Measurements from ENCODE around the gene INHBB. TPM values are rescaled to one million over a fixed set of nuclear protein-coding genes. Genes with fewer than 3 reads are reported as not detected.
"Not testable (repeated sequence)": the region's sequence is repeated elsewhere in the genome, so short reads cannot be mapped to it uniquely, and the experiment has no call there.

The INHBB gene
- polyA plus RNA-seq, 2 donors = 0.51 to 1.6 TPM

DNA sequence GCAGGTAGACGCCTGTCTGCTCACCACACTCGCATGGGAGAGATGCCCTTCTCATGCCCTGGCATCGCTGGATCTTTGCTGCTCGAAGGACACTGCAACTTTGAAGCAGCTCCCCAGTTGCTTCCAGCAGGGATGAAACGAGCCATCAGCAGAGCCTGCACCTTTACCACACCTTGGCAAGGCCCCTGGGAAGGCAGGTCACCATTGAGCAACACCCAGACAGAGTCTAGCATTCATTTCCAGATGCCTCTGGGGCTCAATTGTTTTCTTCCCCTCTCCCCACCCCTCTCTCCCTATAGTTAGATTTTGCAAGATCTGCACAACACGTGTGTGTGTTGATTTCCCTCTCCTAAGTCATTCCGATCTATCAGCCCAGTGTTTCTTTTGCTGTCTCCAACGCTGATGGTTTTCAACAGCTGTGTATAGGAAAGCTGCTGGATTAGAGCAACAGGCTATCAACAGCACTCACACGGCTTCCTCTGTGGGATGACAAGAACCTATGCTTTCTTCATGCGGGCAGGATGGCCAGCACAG is 25.6 kb upstream of the INHBB start:
- Histone ChIP-seq H3K27me3 (ENCODE audit: control insufficient read depth in 1 of 2, insufficient read depth in 2 of 2, low read length in 2 of 2) (no peaks in the 10 kb centered on the region), H3K27ac (ENCODE audit: low read depth in 2 of 2, low read length in 1 of 2) (no peak overlapping the region), H3K36me3 (ENCODE audit: control insufficient read depth in 2 of 2, insufficient read depth in 2 of 2, low read length in 1 of 2) (no peaks in the 10 kb centered on the region), H3K9me3 (ENCODE audit: control insufficient read depth in 2 of 2, insufficient read depth in 1 of 2, low read depth in 1 of 2, low read length in 1 of 2) (no peaks in the 10 kb centered on the region), H3K4me1 (ENCODE audit: control insufficient read depth in 2 of 2, insufficient read depth in 2 of 2, low read length in 1 of 2) (peaks cover 0 to 4% of the 10 kb centered on the region in 2 donors), H3K4me3 (ENCODE audit: low read depth in 1 of 2, low read length in 2 of 2) (no peak overlapping the region)
- WGBS, 2 donors = 64 to 77% methylated on average over 10 of the region's 10 CpGs

DNA sequence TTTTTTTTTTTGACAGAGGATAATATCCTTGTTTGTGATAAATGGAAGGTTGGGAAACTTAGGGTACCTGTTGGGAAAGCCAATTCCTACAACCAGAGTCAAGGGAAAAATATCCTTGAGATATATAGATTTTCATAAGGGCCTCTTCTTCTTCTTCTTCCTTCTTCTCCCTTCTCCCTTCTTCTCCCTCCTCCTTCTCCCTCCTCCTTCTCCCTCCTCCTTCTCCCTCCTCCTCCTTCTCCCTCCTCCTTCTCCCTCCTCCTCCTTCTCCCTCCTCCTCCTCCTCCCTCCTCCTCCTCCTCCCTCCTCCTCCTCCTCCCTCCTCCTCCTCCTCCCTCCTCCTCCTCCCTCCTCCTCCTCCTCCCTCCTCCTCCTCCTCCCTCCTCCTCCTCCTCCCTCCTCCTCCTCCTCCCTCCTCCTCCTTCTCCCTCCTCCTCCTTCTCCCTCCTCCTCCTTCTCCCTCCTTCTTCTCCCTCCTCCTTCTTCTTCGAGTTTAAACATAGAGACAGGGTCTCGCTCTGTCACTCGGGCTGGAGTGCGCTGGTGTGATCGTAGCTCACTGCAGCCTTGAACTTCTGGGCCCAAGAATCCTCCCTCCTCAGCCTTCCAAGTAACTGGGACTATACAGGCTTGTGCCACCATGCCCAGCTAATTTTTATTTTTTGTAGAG is 24.9 kb upstream of the INHBB start:
- not testable (repeated sequence) for H3K4me3 ChIP-seq (ENCODE audit: low read depth in 1 of 2, low read length in 2 of 2); H3K4me1 ChIP-seq (ENCODE audit: control insufficient read depth in 2 of 2, insufficient read depth in 2 of 2, low read length in 1 of 2); H3K9me3 ChIP-seq (ENCODE audit: control insufficient read depth in 2 of 2, insufficient read depth in 1 of 2, low read depth in 1 of 2, low read length in 1 of 2); H3K36me3 ChIP-seq (ENCODE audit: control insufficient read depth in 2 of 2, insufficient read depth in 2 of 2, low read length in 1 of 2); H3K27me3 ChIP-seq (ENCODE audit: control insufficient read depth in 1 of 2, insufficient read depth in 2 of 2, low read length in 2 of 2); H3K27ac ChIP-seq (ENCODE audit: low read depth in 2 of 2, low read length in 1 of 2)
- 86 to 88% methylated on average over 5 of the region's 5 CpGs for WGBS, 2 donors

DNA sequence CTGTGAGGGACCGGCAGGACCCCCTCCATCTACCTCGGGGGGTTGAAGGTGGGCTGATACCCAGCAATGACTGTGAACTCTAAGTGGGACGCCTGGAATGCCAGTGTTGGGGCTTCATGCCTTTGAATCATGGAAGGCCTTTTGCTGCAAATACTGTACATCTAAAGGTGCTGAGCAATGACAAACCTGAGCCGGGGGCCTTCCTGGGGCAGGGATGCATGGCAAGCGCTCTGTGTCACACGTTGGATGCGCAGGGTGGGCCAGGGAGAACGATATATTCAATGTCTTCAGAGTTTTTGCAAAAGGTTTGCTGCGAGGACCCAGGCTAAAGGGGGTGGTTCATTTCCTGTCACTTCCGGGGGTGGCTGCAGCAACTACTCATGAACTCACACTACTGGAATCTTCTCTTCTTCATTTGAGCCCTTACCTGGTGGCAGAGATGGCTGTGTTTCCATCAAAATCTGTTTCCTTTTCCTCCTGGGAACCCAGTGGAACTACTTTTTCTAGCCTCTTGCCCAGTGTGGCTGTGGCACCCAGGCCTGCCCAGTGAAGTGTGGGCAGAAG is 24.1 kb upstream of the INHBB start:
- Histone ChIP-seq H3K27ac (ENCODE audit: low read depth in 2 of 2, low read length in 1 of 2) (no peak overlapping the region), H3K27me3 (ENCODE audit: control insufficient read depth in 1 of 2, insufficient read depth in 2 of 2, low read length in 2 of 2) (no peaks in the 10 kb centered on the region)

DNA sequence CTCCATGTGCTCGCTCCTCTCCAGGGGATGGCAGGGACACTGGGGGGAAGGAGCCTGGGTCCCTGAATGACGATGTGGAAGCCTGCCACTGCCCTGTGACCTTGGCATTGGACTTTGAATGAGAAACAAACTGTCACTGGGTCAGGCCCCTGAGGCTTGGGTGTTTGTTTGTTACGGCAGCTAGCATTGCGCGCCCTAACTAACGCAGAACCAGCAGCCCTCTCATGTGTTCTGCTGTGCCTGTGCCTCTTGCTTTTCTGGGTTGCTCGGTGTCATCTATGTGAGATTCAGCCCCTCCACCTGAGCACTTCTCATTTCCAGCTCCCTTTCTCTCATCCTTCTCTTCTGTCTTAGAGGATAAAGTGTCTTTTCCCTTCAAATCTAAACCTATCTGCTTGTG is 23.6 kb upstream of the INHBB start:
- Histone ChIP-seq H3K27me3 (ENCODE audit: control insufficient read depth in 1 of 2, insufficient read depth in 2 of 2, low read length in 2 of 2) (no peaks in the 10 kb centered on the region), H3K36me3 (ENCODE audit: control insufficient read depth in 2 of 2, insufficient read depth in 2 of 2, low read length in 1 of 2) (no peaks in the 10 kb centered on the region), H3K27ac (ENCODE audit: low read depth in 2 of 2, low read length in 1 of 2) (no peak overlapping the region), H3K9me3 (ENCODE audit: control insufficient read depth in 2 of 2, insufficient read depth in 1 of 2, low read depth in 1 of 2, low read length in 1 of 2) (no peaks in the 10 kb centered on the region), H3K4me3 (ENCODE audit: low read depth in 1 of 2, low read length in 2 of 2) (no peak overlapping the region), H3K4me1 (ENCODE audit: control insufficient read depth in 2 of 2, insufficient read depth in 2 of 2, low read length in 1 of 2) (peaks cover 0 to 4% of the 10 kb centered on the region in 2 donors)
- 91 to 97% methylated on average over 7 of the region's 7 CpGs for WGBS, 2 donors

More for the DNA sequence above, 24.1 kb upstream of the INHBB start:
- peaks cover 0 to 4% of the 10 kb centered on the region in 2 donors for H3K4me1 ChIP-seq (ENCODE audit: control insufficient read depth in 2 of 2, insufficient read depth in 2 of 2, low read length in 1 of 2)
- H3K36me3 ChIP-seq (ENCODE audit: control insufficient read depth in 2 of 2, insufficient read depth in 2 of 2, low read length in 1 of 2) = no peaks in the 10 kb centered on the region
- 90 to 92% methylated on average over 10 of the region's 10 CpGs for WGBS, 2 donors
- no peak overlapping the region for H3K4me3 ChIP-seq (ENCODE audit: low read depth in 1 of 2, low read length in 2 of 2)
- H3K9me3 ChIP-seq (ENCODE audit: control insufficient read depth in 2 of 2, insufficient read depth in 1 of 2, low read depth in 1 of 2, low read length in 1 of 2) = no peaks in the 10 kb centered on the region

GRCh38 chr2:120323214-120323613 is 22.7 kb upstream of the INHBB start:
- Histone ChIP-seq H3K9me3 (ENCODE audit: control insufficient read depth in 2 of 2, insufficient read depth in 1 of 2, low read depth in 1 of 2, low read length in 1 of 2) (no peaks in the 10 kb centered on the region), H3K27ac (ENCODE audit: low read depth in 2 of 2, low read length in 1 of 2) (no peak overlapping the region), H3K4me1 (ENCODE audit: control insufficient read depth in 2 of 2, insufficient read depth in 2 of 2, low read length in 1 of 2) (peaks cover 0 to 4% of the 10 kb centered on the region in 2 donors), H3K27me3 (ENCODE audit: control insufficient read depth in 1 of 2, insufficient read depth in 2 of 2, low read length in 2 of 2) (no peaks in the 10 kb centered on the region), H3K4me3 (ENCODE audit: low read depth in 1 of 2, low read length in 2 of 2) (no peak overlapping the region), H3K36me3 (ENCODE audit: control insufficient read depth in 2 of 2, insufficient read depth in 2 of 2, low read length in 1 of 2) (no peaks in the 10 kb centered on the region)
- WGBS, 2 donors = 67 to 69% methylated on average over 10 of the region's 10 CpGs

GRCh38 chr2:120323807-120324399 is 22.0 kb upstream of the INHBB start:
- H3K4me3 ChIP-seq (ENCODE audit: low read depth in 1 of 2, low read length in 2 of 2) = no peak overlapping the region
- H3K9me3 ChIP-seq (ENCODE audit: control insufficient read depth in 2 of 2, insufficient read depth in 1 of 2, low read depth in 1 of 2, low read length in 1 of 2) = no peaks in the 10 kb centered on the region
- H3K4me1 ChIP-seq (ENCODE audit: control insufficient read depth in 2 of 2, insufficient read depth in 2 of 2, low read length in 1 of 2) = peaks cover 0 to 4% of the 10 kb centered on the region in 2 donors
- H3K36me3 ChIP-seq (ENCODE audit: control insufficient read depth in 2 of 2, insufficient read depth in 2 of 2, low read length in 1 of 2) = no peaks in the 10 kb centered on the region
- H3K27ac ChIP-seq (ENCODE audit: low read depth in 2 of 2, low read length in 1 of 2) = no peak overlapping the region
- WGBS, 2 donors = 73 to 80% methylated on average over 10 of the region's 10 CpGs
- H3K27me3 ChIP-seq (ENCODE audit: control insufficient read depth in 1 of 2, insufficient read depth in 2 of 2, low read length in 2 of 2) = no peaks in the 10 kb centered on the region

- H3K27me3 ChIP-seq (ENCODE audit: control insufficient read depth in 1 of 2, insufficient read depth in 2 of 2, low read length in 2 of 2) = no peaks in the 10 kb centered on the region
These were observed 21.0 kb upstream of the INHBB start for GRCh38 chr2:120324933-120325332.

GRCh38 chr2:120326066-120326465 is 19.9 kb upstream of the INHBB start:
- WGBS, 2 donors = 76 to 80% methylated on average over 9 of the region's 9 CpGs
- H3K4me3 ChIP-seq (ENCODE audit: low read depth in 1 of 2, low read length in 2 of 2) = no peak overlapping the region
- H3K4me1 ChIP-seq (ENCODE audit: control insufficient read depth in 2 of 2, insufficient read depth in 2 of 2, low read length in 1 of 2) = no peaks in the 10 kb centered on the region
- H3K9me3 ChIP-seq (ENCODE audit: control insufficient read depth in 2 of 2, insufficient read depth in 1 of 2, low read depth in 1 of 2, low read length in 1 of 2) = no peaks in the 10 kb centered on the region
- no peak overlapping the region for H3K27ac ChIP-seq (ENCODE audit: low read depth in 2 of 2, low read length in 1 of 2)
- no peaks in the 10 kb centered on the region for H3K27me3 ChIP-seq (ENCODE audit: control insufficient read depth in 1 of 2, insufficient read depth in 2 of 2, low read length in 2 of 2)
- H3K36me3 ChIP-seq (ENCODE audit: control insufficient read depth in 2 of 2, insufficient read depth in 2 of 2, low read length in 1 of 2) = no peaks in the 10 kb centered on the region

More at GRCh38 chr2:120324933-120325332, 21.0 kb upstream of the INHBB start:
- H3K27ac ChIP-seq (ENCODE audit: low read depth in 2 of 2, low read length in 1 of 2) = no peak overlapping the region
- 93 to 96% methylated on average over 7 of the region's 7 CpGs for WGBS, 2 donors
- H3K4me1 ChIP-seq (ENCODE audit: control insufficient read depth in 2 of 2, insufficient read depth in 2 of 2, low read length in 1 of 2) = peaks cover 0 to 4% of the 10 kb centered on the region in 2 donors
- no peaks in the 10 kb centered on the region for H3K36me3 ChIP-seq (ENCODE audit: control insufficient read depth in 2 of 2, insufficient read depth in 2 of 2, low read length in 1 of 2)
- no peak overlapping the region for H3K4me3 ChIP-seq (ENCODE audit: low read depth in 1 of 2, low read length in 2 of 2)
- H3K9me3 ChIP-seq (ENCODE audit: control insufficient read depth in 2 of 2, insufficient read depth in 1 of 2, low read depth in 1 of 2, low read length in 1 of 2) = no peaks in the 10 kb centered on the region

DNA sequence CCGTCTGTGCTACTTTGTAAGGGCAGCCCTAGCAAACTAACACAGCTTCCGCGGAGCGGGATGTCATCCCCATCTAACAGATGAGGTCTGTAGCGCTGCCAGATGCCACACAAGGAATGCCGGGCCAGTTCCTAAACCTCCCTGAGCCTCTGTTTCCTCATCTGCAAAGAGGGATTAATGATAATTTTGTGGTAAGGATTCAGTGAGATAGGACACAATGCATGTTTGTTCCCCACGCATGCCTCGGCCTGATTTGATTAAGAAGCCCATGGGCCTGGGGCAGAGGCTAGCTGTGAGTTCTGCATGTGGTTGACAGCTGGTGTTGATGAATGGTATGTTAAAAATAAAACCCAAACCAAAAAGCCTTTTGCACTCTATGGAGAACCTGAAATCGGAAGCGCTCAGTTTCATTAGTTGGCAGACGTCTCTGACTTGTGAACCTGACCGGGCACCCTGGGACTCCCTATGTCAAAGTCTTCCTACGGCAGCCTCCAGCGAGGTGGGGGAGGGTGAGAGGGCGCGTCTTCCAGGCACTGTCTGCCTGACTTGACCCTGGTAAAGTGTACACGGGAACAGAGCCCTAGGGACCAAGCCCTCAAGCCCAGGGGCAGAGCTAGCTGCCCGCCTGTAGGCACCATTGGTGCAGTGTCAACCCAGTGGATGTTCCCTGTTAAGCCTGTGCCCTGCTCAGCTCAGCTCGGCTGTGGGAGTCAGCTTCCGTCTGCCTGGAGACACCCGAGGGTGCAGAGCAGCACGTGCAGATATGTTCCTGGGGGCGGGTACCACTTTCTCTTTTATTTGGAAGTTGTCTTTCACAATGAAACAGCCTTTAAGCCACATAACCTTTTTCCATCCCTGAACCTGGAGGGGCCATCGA is 14.8 kb upstream of the INHBB start:
- Histone ChIP-seq H3K27ac (ENCODE audit: low read depth in 2 of 2, low read length in 1 of 2) (no peak overlapping the region), H3K27me3 (ENCODE audit: control insufficient read depth in 1 of 2, insufficient read depth in 2 of 2, low read length in 2 of 2) (no peaks in the 10 kb centered on the region)

More for the DNA sequence above, 14.8 kb upstream of the INHBB start:
- Histone ChIP-seq H3K36me3 (ENCODE audit: control insufficient read depth in 2 of 2, insufficient read depth in 2 of 2, low read length in 1 of 2) (no peaks in the 10 kb centered on the region), H3K4me1 (ENCODE audit: control insufficient read depth in 2 of 2, insufficient read depth in 2 of 2, low read length in 1 of 2) (no peaks in the 10 kb centered on the region), H3K9me3 (ENCODE audit: control insufficient read depth in 2 of 2, insufficient read depth in 1 of 2, low read depth in 1 of 2, low read length in 1 of 2) (no peaks in the 10 kb centered on the region), H3K4me3 (ENCODE audit: low read depth in 1 of 2, low read length in 2 of 2) (no peak overlapping the region)
- 51 to 58% methylated on average over 24 of the region's 24 CpGs for WGBS, 2 donors
